Left ventricle myocardium inferior (tissue), 1 donor: ENCODE results near the gene RAD51AP2. TPM values are rescaled to one million over a fixed set of nuclear protein-coding genes. Genes with fewer than 3 reads are reported as not detected.

Source experiments
- DNase-seq: peaks from one replicate; pipeline ENCODE4 v3.0.0-alpha.2; 2020
- H3K27ac ChIP-seq: fragments of 200-600 bp; replicated peaks from 2 replicates; pipeline ENCODE4 v1.8.0; 2021
- H3K27me3 ChIP-seq: fragments of 200-600 bp; 2 replicates; pipeline ENCODE4 v1.8.0; 2021; ENCODE audit warnings: low read depth
- H3K36me3 ChIP-seq: fragments of 200-600 bp; 2 replicates; pipeline ENCODE4 v1.8.0; 2021
- H3K4me1 ChIP-seq: fragments of 200-600 bp; 2 replicates; pipeline ENCODE4 v1.8.0; 2021
- H3K4me3 ChIP-seq: fragments of 200-600 bp; 2 replicates; pipeline ENCODE4 v1.8.0; 2021; ENCODE audit warnings: mild to moderate bottlenecking, moderate library complexity
- H3K9me3 ChIP-seq: fragments of 200-600 bp; replicated peaks from 2 replicates; pipeline ENCODE4 v1.8.0; 2021
- intact Hi-C: fragments of 100-400 bp; cut with micrococcal nuclease; formaldehyde crosslinking; loops from one replicate; pipeline ENCODE4 v1.11.0; 2022
- total RNA-seq: library from RNA; stranded (reverse); fragmentation: NEBNext Ultra II Directional; extraction: Animal tissue kit (Norgen Biotek cat#: 25700); gene quantifications from one replicate; pipeline ENCODE4 v1.2.1, GENCODE V29; 2021
- TF ChIP-seq, protein P1 (sequence below): fragments of 200-600 bp; IDR thresholded peaks from 2 replicates; pipeline ENCODE4 v1.8.0; 2021; ENCODE audit warnings: antibody characterized with exemption, mild to moderate bottlenecking, borderline replicate concordance
- donor health status: DM: no; HTN: yes; CAD: no; lungs with severe emphysema.

Gene RAD51AP2
- total RNA-seq, 1 donor from 2014 or later: 0.14 TPM

DNA sequence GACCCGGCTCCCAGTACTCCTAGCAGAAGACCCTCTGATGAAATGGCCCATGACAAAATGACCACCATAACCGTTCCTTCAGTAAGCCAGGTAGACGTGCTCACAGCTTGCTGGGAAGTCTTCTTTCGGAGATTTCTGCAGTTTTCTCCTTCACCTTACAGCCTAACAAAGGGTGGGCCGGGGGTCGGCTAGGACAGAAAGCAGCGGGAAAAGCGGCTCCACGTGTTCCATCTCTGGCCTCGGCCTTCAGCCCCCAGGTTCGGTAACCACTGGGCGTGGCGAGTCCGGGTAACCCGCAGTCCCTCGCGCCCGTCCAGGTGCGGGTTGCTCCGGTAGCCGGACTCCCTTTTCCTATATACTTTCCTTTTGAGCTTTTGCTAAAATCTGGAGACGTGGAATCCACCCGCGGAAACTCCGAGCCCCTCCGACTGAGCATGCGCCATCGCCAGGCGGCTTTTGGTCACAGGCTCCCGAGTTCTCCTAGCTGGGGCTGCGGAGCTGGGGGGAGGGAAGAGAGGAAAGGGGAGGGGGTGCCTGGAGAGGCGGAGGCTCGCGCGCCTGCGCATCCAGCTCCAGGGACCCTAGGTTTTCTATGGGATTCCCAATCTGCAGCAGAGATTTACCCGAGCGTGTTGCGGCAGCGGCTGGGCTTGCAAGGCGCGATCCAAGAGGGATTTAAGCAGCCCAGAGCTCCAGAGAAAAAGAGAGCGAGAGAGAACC, 22.0 kb upstream of the RAD51AP2 start, which contains the start of gene VSNL1:
TSS of gene VSNL1 (plus strand) at position 604 of the 720 bp plus-strand sequence. CDS start 51,379 bp downstream, outside the sequence.
- DNase-seq: peak; percentile 73
- TF ChIP-seq, protein P1, sequence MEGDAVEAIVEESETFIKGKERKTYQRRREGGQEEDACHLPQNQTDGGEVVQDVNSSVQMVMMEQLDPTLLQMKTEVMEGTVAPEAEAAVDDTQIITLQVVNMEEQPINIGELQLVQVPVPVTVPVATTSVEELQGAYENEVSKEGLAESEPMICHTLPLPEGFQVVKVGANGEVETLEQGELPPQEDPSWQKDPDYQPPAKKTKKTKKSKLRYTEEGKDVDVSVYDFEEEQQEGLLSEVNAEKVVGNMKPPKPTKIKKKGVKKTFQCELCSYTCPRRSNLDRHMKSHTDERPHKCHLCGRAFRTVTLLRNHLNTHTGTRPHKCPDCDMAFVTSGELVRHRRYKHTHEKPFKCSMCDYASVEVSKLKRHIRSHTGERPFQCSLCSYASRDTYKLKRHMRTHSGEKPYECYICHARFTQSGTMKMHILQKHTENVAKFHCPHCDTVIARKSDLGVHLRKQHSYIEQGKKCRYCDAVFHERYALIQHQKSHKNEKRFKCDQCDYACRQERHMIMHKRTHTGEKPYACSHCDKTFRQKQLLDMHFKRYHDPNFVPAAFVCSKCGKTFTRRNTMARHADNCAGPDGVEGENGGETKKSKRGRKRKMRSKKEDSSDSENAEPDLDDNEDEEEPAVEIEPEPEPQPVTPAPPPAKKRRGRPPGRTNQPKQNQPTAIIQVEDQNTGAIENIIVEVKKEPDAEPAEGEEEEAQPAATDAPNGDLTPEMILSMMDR: no peak
- intact Hi-C loops: no loop called here
- H3K36me3 ChIP-seq: no peaks in the 10 kb centered on the region
- no peaks in the 10 kb centered on the region for H3K9me3 ChIP-seq
- peaks cover 72% of the 10 kb centered on the region for H3K27me3 ChIP-seq
- H3K4me1 ChIP-seq: peaks cover 36% of the 10 kb centered on the region
- peak within 1 kb of the TSS; percentile 91 for H3K27ac ChIP-seq
- peak within 1 kb of the TSS; percentile 72 for H3K4me3 ChIP-seq

DNA sequence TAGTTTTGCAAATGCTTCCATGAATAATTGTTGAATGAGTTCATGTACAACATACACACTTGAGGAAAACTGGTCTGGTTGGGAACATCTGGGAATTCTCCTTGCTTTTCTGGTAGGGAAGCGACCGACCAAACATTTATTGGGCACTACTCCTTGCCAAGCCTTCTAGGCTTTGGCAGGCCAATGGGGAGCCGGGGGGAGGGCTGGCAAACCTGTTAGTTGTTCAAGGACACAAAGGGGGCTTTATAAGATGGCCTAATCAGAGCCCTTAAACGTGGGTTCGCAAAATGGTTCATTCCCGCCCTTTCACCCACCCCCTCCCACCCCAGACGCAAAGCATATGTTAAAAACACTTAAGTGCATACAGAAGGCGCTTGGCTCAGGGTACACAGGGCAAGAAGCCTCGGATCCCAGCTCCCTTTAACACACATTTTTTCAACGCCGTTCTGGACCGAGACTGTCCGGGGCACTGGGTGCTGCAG, 21.4 kb upstream of the RAD51AP2 start:
- Histone ChIP-seq H3K9me3 (no peaks in the 10 kb centered on the region), H3K4me3 (peak overlapping the region; percentile 72), H3K36me3 (no peaks in the 10 kb centered on the region), H3K4me1 (peaks cover 36% of the 10 kb centered on the region), H3K27ac (peak overlapping the region; percentile 91), H3K27me3 (peaks cover 72% of the 10 kb centered on the region)
- intact Hi-C loops: no loop called here
- TF ChIP-seq, protein P1: no peak
- DNase-seq: peak; percentile 20

DNA sequence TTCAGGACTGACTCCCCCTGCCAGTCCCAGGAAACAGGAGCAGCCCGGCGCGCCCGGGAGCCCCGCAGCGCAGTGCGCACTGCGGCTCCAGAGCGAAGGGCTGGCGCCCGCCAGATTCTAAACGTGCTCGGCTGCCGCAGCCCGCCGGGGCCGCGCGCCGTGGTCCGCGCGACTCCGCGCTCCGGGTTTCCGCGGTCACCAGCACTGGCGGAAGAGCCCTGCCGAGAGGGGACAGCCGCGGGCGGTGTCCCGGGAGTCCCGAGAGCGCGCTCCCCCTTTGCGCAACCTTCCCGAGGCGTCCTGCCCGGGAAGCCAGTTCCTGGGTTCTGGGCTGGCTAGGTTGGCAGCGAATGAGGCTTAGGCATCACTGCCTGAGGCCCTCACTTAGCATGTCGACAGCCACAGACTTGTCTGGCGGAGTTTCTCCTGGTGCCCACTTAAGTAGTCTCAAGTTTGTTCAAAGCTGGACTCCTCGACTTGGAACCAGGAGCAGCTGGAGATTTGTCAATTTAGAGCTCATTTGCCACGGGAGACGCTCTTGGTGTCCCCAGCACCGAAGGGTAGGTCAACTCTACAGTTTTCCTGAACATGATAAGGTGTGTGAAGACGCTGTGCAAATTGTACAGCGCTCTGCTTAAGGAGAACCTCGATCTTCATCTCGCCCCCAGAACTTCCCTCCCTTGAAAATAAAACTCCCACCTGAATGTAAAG, 20.8 kb upstream of the RAD51AP2 start:
- DNase-seq: peak; percentile 70
- H3K27me3 ChIP-seq: peaks cover 72% of the 10 kb centered on the region
- no peaks in the 10 kb centered on the region for H3K36me3 ChIP-seq
- no peaks in the 10 kb centered on the region for H3K9me3 ChIP-seq
- intact Hi-C loops: no loop called here
- TF ChIP-seq, protein P1: no peak
- H3K27ac ChIP-seq: peak overlapping the region; percentile 91
- H3K4me3 ChIP-seq: peak overlapping the region; percentile 72
- H3K4me1 ChIP-seq: peaks cover 36% of the 10 kb centered on the region

DNA sequence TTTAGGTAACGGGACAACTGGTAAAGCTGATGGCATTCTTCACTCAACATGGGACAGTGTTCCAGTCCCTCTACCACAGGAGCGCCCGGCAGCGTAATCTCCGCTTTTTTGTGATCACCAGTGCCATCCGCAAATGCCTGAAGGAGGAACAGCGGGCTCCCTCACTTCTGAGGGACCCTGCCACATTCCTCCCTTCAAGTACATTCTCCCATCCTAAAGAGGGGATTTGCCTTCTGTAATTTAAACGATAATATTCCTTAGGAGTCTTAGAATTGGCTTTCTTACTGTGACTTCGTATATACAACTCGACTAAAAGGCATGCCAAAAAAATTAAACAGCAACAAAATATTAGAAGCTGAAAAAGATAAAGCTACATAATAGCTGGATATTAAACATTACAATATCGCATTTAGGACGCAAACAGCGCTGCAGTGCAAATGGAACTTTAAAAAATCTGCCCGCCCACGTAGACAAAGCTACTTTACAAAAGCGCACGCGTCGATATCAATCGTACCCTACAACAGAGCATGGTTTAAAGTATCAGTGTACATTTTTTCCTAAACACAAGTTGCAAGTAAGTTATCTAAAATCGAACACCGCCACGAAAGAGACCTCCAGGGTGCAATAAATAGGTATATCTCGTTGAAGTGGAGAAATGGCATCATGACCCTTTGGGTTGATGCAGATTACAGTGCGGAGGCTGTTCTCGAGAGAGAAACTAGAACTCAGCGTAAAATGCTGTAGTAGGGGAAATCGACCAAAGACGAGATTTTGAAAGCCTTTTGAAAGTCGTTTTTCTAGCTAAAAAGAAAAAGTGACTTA, 20.0 kb upstream of the RAD51AP2 start:
- peak overlapping the region; percentile 72 for H3K4me3 ChIP-seq
- H3K36me3 ChIP-seq: no peaks in the 10 kb centered on the region
- peaks cover 36% of the 10 kb centered on the region for H3K4me1 ChIP-seq
- intact Hi-C loops: no loop called here
- TF ChIP-seq, protein P1: no peak
- peak overlapping the region; percentile 91 for H3K27ac ChIP-seq
- peaks cover 70% of the 10 kb centered on the region for H3K27me3 ChIP-seq
- DNase-seq: no peak
- no peaks in the 10 kb centered on the region for H3K9me3 ChIP-seq

DNA sequence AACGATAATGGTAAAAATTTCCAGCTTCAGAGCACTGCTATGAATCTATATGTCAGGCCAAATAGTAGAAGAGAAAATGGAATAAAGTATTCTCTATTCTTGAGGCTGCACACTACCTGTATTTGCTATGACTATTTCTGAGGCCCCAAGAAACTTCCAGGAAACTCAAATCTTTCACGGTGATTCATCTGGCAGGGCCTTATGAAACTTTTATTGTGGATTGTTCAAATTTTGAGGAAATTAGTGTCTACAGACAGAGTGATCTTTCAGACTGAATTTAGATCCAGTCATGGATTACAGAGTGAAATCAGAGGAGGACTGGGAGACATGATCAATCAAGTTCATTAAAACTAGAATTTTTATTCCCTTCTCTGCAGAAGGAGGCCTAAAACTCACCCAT, 18.2 kb upstream of the RAD51AP2 start:
- no peak overlapping the region for H3K4me3 ChIP-seq
- no peak overlapping the region for H3K27ac ChIP-seq
- TF ChIP-seq, protein P1: no peak
- no peaks in the 10 kb centered on the region for H3K9me3 ChIP-seq
- peaks cover 51% of the 10 kb centered on the region for H3K27me3 ChIP-seq
- DNase-seq: no peak
- H3K36me3 ChIP-seq: no peaks in the 10 kb centered on the region
- peaks cover 28% of the 10 kb centered on the region for H3K4me1 ChIP-seq
- intact Hi-C loops: no loop called here
